Omental fat pad (tissue), 4 donors: Measurements from ENCODE around the gene CACNA2D3. TPM values are rescaled to one million over a fixed set of nuclear protein-coding genes. Genes with fewer than 3 reads are reported as not detected.

Experiments
- ATAC-seq: fragments of 150-250 bp; one replicate; pipeline ENCODE4 v1.9.1; 2016; ENCODE audit warnings: mild to moderate bottlenecking, moderate library complexity; ENCODE audit not compliant: low FRiP score
- DNase-seq: peaks from one replicate; pipeline ENCODE4 v3.0.0-alpha.2; 2019; ENCODE audit warnings: low spot score
- CTCF ChIP-seq, 3 donors: fragments of 450-650 bp; IDR thresholded peaks; one replicate each; pipeline ENCODE4 v1.5.1; 2016 to 2017; ENCODE audit warnings: antibody characterized with exemption in 3 of 3, mild to moderate bottlenecking in 3 of 3, moderate library complexity in 2 of 3
- total RNA-seq, 4 donors: library from RNA; depleted of rRNA; stranded (reverse); fragments of >200 nt; gene quantifications; one replicate each; pipeline ENCODE4 v1.1.0, GENCODE V29; 2016

The CACNA2D3 gene
- total RNA-seq, 4 donors from 2014 or later, result 2.6 to 6.1 (median 4.5) TPM

- ATAC-seq (no peak), DNase-seq (no peak)
- no peak for TF ChIP-seq CTCF (IDR thresholded peaks at IDR 0.05)
Measured at GRCh38 chr3:54279005-54279583, 156.7 kb downstream of the CACNA2D3 start.

GRCh38 chr3:54283470-54283869 lies 161.1 kb downstream of the CACNA2D3 start:
- DNase-seq (no peak), ATAC-seq (no peak)
- no peak for TF ChIP-seq CTCF (IDR thresholded peaks at IDR 0.05)

DNA sequence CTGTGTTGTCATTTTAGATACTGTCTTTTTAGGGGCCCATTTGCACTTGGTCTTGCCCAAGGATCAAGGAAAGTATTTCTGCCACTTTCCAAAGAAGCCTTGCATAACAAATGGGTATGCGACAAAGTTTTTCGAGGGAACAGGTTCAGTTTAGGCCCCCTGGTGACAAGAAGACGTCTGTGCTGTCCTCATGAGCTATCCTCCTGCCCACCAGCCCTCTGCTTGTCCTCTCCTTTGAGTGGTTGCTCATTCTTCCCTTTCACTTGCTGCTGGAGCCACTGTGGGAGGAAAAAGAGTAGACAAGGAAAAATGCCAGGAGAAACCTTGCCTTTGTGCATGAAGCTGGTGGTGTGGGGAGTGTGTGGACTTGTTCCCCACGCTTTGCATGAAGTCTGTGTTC lies 171.9 kb downstream of the CACNA2D3 start:
- ATAC-seq (no peak), DNase-seq (no peak)
- TF ChIP-seq CTCF (IDR thresholded peaks at IDR 0.05), result no peak

DNA sequence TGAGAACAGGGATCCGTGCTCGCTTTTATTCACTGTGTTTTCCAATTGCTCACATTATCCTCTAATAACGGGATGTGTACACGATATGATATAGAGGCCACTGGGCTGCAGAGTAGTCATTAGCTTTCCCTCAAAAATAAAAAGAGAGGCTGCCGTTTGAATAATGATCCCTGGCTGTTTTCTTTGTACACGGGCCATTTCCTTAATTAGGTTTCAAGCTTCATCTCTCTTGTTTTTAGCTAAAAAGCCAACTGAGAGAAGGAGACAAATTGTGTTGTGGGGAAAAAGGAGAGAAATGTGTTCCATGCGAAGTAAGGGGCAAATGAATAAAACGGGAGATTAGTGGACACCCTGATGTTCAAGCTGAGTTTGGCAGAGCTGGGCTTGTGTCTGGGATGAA lies 174.2 kb downstream of the CACNA2D3 start:
- no peak for TF ChIP-seq CTCF (IDR thresholded peaks at IDR 0.05)
- ATAC-seq, result no peak
- DNase-seq, result no peak

DNA sequence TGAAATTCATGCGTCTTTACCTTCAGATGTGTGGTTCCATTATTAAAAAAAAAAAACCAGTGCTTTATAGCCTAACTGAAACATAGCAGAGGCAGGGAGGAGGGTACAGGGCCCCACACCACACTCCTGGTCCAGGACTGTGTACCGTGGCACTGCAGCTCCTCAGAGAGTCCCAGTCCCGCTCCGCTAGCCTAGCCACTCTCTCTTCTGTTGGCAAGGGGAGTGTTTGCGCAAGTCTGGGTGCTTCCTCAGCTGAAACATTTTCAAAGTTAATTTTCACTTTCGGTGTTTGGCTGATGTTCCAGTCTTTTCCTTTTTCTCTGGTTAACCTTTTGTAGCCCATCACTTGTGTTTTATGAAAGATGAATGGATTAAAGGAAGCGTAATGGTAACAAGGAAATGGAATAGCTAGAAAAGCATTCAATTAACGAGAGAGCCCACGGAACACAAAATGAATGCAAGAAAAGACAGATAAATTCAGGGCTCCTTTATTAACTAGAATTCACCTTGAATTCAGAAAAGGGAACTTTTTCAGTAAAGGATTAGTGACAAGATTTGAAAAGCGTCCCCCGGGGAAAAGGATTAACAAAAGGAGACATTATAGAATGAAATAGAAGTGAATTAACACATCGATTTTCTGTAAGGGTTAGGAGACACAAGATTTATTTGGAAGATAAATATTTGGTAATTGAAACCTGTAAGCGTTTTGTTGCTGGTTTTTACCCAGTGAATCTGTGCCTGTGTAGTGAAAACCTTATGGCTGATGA lies 177.0 kb downstream of the CACNA2D3 start:
- ATAC-seq (no peak), DNase-seq (no peak)
- no peak for TF ChIP-seq CTCF (IDR thresholded peaks at IDR 0.05)

- ATAC-seq (no peak), DNase-seq (no peak)
- no peak for TF ChIP-seq CTCF (IDR thresholded peaks at IDR 0.05)
Measured at GRCh38 chr3:54303517-54304375, 181.4 kb downstream of the CACNA2D3 start.
